OCI-LY3 (cell line): Measurements from ENCODE around the gene CD101.

Experiments
- CTCF ChIP-seq: fragments of 200-600, 300-600 bp; sonication (generic); IDR thresholded peaks from 2 replicates; pipeline ENCODE4 v1.5.1; 2014; ENCODE audit warnings: antibody characterized with exemption, low read length, low read depth
- EZH2phosphoT487 ChIP-seq: fragments of 200-600 bp; shearing (Covaris generic); IDR thresholded peaks from 2 replicates; pipeline ENCODE4 v1.6.1; 2018; ENCODE audit warnings: antibody characterized with exemption, mixed run types, low read depth

GRCh38 chr1:117070124-117070523 is 68.6 kb downstream of the CD101 start:
- no peak for TF ChIP-seq CTCF
- no peak for TF ChIP-seq EZH2phosphoT487
